HG03097 (cell line): Measurements from ENCODE around the gene PLPP3.
"Not testable (repeated sequence)": the region's sequence is repeated elsewhere in the genome, so short reads cannot be mapped to it uniquely, and the experiment has no call there.

Source experiments
- ATAC-seq: cut with Tn5 transposase; IDR thresholded peaks from one replicate; pipeline ENCODE4 v1.9.1; 2021; ENCODE audit not compliant: unreplicated experiment, low FRiP score

Gene PLPP3

DNA sequence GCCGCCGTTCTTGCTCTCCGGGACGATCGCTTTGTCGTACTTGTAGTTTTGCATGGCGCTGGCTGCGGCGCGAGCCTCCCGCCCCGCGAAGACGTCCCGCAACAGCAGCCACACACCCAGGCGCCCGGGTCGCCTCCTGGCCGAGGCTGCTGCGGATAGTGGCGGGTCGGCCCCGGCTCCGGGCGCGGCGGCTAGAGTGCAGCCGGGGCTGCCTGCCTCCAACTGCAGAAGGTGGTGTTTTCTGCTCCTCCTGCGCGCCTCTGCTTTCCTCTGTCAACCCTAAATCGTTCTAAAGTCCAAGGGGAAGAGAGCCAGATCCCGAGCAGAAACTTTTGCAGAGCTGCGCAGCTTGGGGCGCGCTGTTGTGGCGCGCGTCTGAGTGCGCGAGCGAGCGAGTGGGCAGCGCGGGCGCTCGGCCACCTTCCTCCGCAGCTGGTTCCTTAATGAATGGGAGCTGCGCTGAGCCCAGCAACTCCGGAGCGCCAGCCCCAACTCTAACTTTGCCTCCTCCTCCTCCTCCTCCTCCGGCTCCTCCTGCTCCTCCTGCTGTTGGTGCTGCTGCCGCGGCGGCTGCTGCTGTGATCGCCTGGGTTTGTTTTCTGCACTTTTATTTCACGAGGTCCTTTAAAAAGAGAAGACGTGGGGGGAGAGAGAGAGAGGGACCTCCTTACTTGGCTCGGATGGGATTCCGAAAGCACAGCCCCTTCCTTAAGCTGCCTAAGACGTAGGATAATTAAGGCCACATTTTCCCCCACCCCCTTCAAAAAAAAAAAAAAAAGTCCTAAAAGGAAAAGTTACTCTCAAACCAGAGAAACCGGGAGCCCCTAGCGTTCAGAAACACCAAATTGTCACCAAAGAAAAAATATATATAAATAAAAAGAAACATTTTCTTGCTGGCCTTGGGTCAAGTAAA lies at the start of gene PLPP3:
TSS of gene PLPP3 (minus strand) at position 601 of the 913 bp plus-strand sequence. CDS start at position 54, 547 bp downstream.
- ATAC-seq, result no peak

DNA sequence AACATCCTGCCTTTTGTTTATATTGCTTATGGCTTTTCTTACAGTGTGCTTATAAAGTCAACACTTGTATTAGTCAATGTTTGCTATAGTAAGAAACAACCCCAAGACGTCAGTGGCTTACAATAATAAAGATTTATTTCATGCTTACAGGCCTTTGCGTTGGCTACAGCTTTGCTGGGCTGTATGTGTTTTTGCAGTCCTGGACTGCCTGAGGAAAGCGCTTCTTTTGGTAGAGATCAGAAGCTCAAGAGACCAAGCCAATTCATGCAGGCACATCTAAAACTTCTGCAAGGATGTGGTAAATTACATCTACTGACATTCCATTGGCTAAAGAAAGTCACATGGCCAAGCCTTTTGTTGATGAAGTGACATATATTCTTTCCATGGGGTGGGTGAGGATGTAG lies 48.3 kb upstream of the PLPP3 start:
- ATAC-seq, result no peak

DNA sequence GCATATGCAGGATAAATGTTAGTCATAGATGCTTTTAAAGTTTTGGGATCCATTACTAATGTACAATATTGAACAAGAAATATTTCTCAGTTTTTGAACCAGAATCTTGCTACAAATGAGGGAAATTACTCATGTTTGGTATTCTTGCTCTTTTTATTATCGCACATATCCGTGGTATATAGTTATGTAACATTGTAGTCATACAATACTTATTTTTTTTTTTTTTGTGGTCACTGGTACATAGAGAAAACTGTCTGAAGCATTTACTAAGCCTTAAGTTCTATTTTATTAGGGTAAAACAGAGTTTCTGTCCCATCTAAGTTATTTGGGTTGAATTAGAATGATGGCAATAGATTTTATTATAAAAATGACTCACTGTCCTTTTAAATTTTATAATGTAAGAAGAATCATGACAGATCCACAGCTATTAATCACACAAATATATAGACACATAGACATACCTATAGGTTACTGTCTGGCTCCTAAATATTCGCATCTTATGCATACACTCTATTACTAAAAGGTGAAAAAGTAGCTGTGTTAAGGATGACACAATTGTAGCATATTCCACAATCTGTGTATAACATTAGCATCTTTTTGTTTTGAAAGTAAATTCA lies 47.8 kb upstream of the PLPP3 start:
- no peak for ATAC-seq

DNA sequence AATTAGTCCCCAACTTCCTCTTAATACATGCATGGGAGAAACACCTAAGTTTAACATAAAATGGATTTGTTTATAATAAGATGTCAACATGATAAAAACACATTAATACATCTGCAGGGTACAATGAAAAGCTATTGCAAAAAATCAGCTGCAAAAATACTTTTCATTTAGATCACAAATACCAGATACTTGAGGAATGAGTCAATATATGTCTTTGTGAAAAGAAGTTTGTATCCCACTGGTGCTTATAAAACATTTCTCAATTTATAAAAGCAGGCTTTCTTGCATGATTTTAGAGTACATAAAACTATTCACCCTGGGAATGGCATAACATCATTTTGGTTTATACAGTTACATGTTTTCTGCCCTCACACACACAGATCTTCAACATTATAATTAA lies 47.2 kb upstream of the PLPP3 start:
- no peak for ATAC-seq

DNA sequence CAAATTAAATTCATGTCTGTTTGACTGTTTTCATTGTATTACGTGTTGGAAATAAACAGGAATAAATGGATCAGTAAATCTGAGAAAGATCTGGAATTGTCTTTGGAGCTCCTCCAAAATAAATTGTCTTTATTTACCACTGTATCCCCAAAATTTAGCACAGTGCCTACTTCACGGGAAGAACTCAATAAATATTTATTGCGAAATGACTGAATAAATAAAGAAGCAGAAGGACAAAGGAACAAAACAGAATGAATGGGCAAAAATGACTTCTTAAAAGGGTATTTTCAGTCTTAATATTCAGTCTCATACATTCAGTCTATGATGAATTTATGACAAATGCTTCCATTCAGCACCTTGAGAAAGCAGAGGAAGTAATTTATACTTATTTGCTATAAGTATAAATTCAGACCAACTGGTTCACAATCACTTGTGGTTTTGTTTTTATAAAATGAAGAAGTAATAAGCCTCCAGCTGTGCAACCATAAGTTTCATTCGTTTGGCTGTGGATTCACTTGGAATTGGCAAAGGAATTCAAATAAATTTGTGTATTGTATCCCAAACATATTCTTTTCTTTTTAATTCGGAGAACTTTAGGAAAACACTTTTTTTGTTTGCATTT lies 46.6 kb upstream of the PLPP3 start:
- no peak for ATAC-seq

DNA sequence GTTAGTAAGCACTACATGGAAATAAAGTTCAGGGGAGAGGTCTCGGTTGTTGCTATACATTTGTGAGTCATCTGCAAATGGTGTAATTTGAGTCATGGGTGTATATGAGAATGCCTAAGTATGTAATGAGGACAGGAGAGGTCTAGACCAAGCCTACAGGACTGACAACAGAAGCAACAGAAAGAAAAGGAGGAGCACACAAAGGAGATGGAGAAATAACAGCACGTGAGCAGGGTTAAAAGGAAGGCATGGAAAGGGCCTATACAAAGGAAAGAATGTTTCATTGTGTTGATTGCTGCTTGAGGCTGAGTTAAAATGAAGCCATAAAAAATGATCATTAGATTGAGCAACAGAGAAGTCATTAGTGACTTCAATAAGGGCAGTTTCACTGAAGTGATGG lies 37.8 kb upstream of the PLPP3 start:
- ATAC-seq, result no peak

DNA sequence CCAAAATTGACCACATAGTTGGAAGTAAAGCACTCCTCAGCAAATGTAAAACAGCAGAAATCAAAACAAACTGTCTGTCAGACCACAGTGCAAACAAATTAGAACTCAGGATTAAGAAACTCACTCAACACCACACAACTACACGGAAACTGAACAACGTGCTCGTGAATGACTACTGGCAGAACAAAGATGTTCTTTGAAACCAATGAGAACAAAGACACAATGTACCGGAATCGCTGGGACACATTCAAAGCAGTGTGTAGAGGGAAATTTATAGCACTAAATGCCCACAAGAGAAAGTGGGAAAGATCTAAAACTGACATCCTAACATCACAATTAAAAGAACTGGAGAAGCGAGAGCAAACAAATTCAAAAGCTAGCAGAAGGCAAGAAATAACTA lies 31.4 kb upstream of the PLPP3 start:
- ATAC-seq, result not testable (repeated sequence)

DNA sequence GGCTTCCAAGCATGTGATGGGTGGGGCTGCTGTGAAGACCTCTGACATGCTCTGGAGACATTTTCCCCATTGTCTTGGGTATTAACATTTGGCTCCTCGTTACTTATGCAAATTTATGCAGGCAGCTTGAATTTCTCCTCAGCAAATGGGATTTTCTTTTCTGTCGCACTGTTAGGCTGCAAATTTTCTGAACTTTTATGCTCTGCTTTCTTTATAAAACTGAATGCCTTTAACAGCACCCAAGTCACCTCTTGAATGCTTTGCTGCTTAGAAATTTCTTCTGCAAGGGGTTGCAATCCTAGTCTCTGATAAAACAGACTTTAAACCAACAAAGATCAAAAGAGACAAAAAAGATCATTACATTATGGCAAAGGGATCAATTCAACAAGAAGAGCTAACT lies 30.7 kb upstream of the PLPP3 start:
- not testable (repeated sequence) for ATAC-seq

DNA sequence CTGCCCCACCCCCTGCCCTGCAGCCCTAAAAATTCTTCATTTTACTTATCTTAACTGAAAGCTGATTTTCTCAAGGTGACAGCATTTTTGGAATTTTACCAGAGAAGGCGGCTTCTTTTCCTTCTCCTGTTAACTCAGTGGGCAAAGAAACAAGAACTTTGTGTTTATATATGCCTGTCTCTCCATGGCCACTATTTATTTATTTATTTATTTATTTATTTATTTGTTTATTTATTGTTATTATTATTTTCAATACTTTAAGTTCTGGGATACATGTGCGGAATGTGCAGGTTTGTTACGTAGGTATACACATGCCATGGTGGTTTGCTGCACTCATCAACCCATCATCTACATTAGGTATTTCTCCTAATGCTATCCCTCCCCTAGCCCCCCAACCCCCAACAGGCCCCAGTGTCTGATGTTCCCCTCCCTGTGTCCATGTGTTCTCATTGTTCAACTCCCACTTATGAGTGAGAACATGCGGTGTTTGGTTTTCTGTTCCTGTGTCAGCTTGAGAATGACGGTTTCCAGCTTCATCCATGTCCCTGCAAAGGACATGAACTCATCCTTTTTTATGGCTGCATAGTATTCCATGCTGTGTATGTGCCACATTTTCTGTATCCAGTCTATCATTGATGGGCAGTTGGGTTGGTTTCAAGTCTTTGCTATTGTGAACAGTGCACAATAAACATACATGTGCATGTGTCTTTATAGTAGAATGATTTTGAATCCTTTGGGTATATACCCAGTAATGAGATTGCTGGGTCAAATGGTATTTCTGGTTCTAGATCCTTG lies 16.2 kb upstream of the PLPP3 start:
- ATAC-seq, result not testable (repeated sequence)

DNA sequence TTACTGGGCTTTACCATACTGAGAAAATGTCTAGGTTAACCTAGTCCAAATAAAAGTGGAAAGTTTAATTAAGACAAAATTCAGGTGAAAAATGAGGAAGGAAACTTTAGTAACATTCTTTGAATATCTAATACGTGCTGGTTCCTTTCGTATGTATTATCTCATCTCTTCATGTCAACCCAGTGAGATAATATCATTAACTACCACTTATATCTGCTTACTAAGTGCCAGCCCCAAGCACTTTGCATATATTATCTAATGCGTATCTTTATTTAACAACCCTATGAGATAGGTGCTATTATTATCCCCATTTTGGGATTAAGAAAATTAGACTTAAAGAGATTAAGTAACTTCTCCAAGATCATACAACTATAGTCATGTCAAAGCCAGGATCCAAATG lies 12.5 kb upstream of the PLPP3 start:
- ATAC-seq, result no peak

DNA sequence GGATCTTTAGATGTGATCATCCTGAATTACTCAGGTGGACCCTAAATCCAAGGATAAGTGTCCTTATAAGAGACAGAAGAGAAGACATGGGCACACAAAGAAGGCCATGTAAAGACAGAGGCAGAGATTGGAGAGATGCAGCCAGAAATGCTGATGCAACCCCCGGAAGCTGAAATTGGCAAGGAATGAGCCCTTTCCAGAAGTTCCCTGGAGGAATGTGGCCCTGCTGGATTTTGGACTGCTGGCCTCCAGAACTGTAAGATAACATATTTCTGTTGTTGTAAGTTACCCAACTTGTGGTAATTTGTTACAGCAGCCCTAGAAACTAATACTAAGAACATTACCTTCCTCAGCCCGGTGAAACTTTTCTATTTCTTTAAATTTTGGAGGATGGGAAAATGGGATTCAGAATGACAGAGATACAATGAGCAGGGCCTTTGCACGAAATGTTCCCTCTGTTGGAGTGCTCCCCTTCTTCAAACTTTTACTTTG lies 11.2 kb upstream of the PLPP3 start:
- ATAC-seq, result no peak

DNA sequence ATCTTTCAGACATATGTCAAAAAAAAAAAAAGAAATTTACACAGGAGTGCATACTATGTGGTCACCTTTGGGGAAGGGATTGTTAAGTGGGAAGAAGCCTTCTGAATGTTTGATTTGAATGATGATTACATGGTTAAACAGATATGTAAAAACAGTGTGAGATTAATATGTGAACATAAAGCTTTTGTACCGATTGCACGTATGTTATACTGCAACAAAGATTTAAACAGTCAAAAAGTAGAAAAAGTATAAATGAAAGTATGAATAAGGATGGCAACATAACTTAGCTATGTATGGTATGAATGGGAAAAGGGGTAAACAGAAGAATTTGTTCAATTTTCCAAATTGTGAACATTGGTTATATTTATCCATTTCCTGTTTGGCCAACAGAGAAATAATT lies 10.0 kb upstream of the PLPP3 start:
- no peak for ATAC-seq

DNA sequence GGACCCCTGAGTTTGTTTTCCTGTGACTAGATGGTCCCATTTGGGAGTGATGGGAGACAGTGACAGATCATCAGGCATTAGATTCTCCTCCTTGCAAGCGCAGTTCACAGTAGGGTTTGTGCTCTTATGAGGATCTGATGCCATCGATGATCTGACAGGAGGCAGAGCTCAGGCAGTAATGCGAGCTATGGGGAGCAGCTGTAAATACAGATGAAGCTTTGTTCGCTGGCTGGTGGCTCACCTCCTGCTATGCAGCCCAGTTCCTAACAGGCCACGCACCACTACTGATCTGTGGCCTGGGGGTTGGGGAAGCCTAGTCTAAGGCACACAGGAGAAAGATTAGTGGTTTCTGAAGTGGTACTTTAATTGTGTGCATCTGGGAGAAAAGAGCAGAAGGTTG lies 7.1 kb upstream of the PLPP3 start:
- ATAC-seq, result no peak

DNA sequence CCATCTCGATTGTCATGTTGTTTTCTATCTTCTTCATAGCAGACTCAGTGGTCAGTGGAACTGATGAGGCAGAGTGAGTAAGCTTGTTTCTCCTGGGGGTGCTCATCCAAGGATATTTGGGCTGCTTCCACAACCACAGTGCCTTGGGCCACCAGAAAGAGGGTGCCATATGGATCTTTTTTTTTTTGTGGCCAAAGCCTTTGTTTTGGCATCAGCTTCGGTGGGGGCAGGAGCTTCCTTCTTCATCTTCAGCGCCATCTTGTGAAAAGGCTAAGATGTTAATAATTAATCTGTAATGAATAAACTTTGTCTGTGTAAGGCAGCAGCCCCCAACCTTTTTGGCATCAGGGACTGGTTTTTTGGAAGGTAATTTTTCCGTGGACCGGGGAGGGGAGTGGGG lies 6.6 kb upstream of the PLPP3 start:
- ATAC-seq, result no peak

DNA sequence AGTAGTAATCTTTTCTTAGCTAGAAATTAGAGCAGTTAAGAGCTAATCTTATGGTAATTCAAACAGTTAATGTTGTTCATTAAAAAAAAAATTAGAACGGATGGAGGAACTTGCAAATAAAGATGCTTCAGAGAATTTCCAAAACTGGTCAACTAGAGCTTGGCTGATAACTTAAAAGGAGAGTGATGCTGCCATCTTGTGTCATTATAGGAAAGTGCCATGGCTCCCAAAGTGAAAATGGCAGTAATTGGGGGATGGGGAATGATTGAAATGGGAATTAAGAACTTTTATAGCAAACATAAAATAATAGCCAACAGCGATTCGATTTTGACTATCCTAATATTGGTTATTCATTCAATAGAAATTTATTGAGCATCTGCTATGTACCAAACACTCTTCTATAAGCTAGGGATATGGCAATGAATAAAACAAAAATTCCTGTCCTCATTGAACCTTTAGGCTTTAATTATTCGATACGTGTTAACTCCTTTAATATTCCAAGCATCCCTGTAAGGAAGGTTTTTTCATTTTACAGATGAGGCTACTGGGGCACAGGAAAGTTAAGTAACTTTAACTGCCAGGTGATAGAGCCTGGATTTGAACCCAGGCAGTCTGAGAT lies 5.7 kb upstream of the PLPP3 start:
- ATAC-seq, result no peak

DNA sequence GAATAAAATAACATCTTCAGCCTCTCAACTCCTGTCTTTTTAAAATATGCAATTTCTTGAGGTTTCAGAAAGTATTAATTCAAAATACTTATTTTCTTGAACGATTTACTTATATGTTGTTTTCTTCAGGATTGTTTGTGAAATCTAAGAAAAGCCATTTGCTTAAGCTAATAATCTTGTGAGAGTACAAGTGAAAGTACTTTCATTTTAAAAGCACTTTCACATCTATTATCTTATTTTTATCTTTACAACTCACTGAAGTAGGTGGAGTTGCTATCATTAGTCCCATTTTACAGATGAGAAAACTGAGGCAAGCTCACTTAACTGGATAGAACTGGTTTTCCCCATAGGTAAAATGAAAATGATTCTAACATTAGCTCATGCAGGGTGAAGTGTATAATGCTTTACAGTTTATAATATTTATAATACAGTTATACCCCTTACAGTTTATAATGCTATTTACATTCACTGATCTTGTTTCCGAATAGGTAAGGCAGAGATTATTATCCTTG lies 4.7 kb upstream of the PLPP3 start:
- ATAC-seq, result no peak

DNA sequence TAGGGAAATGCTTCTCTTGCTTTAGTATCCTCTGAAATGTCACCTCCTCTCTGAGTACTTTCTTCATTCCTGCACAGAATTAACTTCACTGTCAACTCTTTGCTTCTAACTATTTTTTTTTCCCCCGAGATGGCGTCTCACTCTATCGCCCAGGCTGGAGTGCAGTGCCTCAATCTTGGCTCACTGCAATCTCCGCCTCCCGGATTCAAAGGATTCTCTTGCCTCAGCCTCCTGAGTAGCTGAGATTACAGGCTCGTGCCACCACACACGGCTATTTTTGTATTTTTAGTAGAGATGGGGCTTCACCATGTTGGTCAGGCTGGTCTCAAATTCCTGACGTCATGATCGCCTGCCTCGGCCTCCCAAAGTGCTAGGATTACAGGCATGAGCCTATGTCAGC lies 1.4 kb upstream of the PLPP3 start:
- ATAC-seq, result no peak

DNA sequence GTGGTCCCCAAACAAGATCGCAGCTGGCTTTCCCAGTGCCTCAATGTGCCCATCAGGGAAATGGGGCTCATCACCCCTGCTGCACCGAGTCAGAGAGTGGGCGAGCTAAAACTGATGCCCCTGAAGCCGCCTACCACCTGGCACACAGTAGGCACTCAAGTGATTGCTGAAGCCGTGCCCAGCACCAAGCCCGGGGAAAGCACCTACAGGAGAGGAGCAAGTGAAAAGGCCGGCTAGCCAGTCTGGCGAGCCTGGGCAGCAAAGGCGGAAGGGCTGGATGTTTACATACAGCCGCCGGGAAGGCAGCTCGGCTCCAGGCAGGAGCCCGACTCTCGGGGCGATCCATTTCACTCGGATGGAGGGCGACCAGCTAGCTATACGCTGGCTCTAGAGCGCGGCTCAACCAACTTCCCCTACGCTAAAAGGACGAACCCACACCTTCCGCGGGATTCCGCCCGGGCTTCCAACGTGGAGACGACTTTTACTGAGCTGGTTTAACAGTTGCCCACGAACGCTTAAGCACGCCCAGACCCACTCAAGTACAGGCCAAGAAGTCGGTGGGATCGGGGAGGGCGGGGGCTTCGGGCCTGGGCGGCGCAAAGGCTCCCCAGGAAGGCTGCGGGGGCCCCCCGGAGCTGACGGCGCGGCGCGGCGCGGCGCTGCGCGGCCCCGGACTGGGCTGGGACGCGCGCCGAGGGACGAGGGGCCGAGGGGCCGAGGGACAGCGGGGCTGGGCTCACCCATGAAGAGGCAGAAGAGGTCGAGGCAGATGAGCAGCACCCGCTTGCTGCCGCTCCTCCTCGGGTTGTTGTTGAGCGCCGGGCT lies 1.0 kb downstream of the PLPP3 start:
- no peak for ATAC-seq
